ENCODE results near the gene PDLIM5.

PDLIM5 gene

GRCh38 chr4:94558392-94558904 lies 106.7 kb downstream of the PDLIM5 start:
- DNase-seq (ENCODE audit: low read depth in 2 of 2) = no peak

- DNase-seq (ENCODE audit: low read depth in 2 of 2) = no peak
Observed at GRCh38 chr4:94559351-94559806, 107.6 kb downstream of the PDLIM5 start.

GRCh38 chr4:94561249-94562024 lies 109.7 kb downstream of the PDLIM5 start:
- DNase-seq (ENCODE audit: low read depth in 2 of 2) = no peak

- no peak for DNase-seq (ENCODE audit: low read depth in 2 of 2)
Observed at GRCh38 chr4:94562285-94562684, 110.5 kb downstream of the PDLIM5 start.

GRCh38 chr4:94564252-94564651 lies 112.5 kb downstream of the PDLIM5 start:
- DNase-seq (ENCODE audit: low read depth in 2 of 2) = no peak

- no peak for DNase-seq (ENCODE audit: low read depth in 2 of 2)
Observed at GRCh38 chr4:94566420-94566819, 114.7 kb downstream of the PDLIM5 start.

- no peak for DNase-seq (ENCODE audit: low read depth in 2 of 2)
Observed at GRCh38 chr4:94567811-94568210, 116.1 kb downstream of the PDLIM5 start.

GRCh38 chr4:94570558-94570957 lies 118.8 kb downstream of the PDLIM5 start:
- no peak for DNase-seq (ENCODE audit: low read depth in 2 of 2)

GRCh38 chr4:94571298-94571697 lies 119.6 kb downstream of the PDLIM5 start:
- no peak for DNase-seq (ENCODE audit: low read depth in 2 of 2)

GRCh38 chr4:94571715-94572114 lies 120.0 kb downstream of the PDLIM5 start:
- no peak for DNase-seq (ENCODE audit: low read depth in 2 of 2)

GRCh38 chr4:94574050-94574449 lies 122.3 kb downstream of the PDLIM5 start:
- DNase-seq (ENCODE audit: low read depth in 2 of 2) = no peak

- no peak for DNase-seq (ENCODE audit: low read depth in 2 of 2)
Observed at GRCh38 chr4:94574616-94575015, 122.9 kb downstream of the PDLIM5 start.

- no peak for DNase-seq (ENCODE audit: low read depth in 2 of 2)
Observed at GRCh38 chr4:94575652-94576051, 123.9 kb downstream of the PDLIM5 start.

GRCh38 chr4:94576210-94576609 lies 124.5 kb downstream of the PDLIM5 start:
- DNase-seq (ENCODE audit: low read depth in 2 of 2) = no peak

- no peak for DNase-seq (ENCODE audit: low read depth in 2 of 2)
Observed at GRCh38 chr4:94577136-94577535, 125.4 kb downstream of the PDLIM5 start.

- no peak for DNase-seq (ENCODE audit: low read depth in 2 of 2)
Observed at GRCh38 chr4:94578195-94578594, 126.5 kb downstream of the PDLIM5 start.

- no peak for DNase-seq (ENCODE audit: low read depth in 2 of 2)
Observed at GRCh38 chr4:94581766-94582165, 130.0 kb downstream of the PDLIM5 start.

GRCh38 chr4:94582517-94582916 lies 130.8 kb downstream of the PDLIM5 start:
- DNase-seq (ENCODE audit: low read depth in 2 of 2) = no peak

GRCh38 chr4:94583914-94584641 lies 132.3 kb downstream of the PDLIM5 start:
- no peak for DNase-seq (ENCODE audit: low read depth in 2 of 2)

- no peak for DNase-seq (ENCODE audit: low read depth in 2 of 2)
Observed at GRCh38 chr4:94588896-94589693, 137.4 kb downstream of the PDLIM5 start.

- DNase-seq (ENCODE audit: low read depth in 2 of 2) = no peak
Observed at GRCh38 chr4:94590493-94590892, 138.8 kb downstream of the PDLIM5 start.

GRCh38 chr4:94591289-94591688 lies 139.5 kb downstream of the PDLIM5 start:
- no peak for DNase-seq (ENCODE audit: low read depth in 2 of 2)
